ENCODE data around the gene LDLRAD3.

LDLRAD3 gene

GRCh38 chr11:36123336-36124101 is 179.7 kb downstream of the LDLRAD3 start:
- in situ Hi-C loops (cut with MboI; ENCODE audit: low sequenced_read_pairs, unreplicated experiment): no loop called here
- no peak for DNase-seq (ENCODE audit: low spot score)
- TF ChIP-seq CTCF (IDR thresholded peaks at IDR 0.05; ENCODE audit: borderline replicate concordance, control extremely low read depth, extremely low read depth, insufficient read depth, missing control alignments): no peak

DNA sequence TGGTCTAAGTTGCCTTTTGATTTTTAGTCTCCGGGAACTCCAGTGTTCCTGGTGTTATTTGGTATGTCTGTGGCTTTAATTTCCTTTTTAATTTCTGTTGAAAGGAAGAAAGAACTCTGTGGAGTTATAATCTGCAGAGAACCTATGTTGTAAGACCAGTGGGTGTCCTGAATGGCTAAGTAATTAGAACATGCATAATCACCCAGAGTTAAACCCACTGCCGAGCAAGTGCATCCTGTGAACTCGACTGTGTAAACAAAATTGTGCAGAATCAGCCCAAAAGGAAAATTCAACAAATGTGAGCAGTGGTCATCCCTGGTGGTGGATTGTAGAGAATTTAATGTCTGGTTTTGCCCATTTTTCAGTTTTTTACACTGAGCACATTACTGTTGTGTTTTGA is 182.8 kb downstream of the LDLRAD3 start:
- in situ Hi-C loops (cut with MboI; ENCODE audit: low sequenced_read_pairs, unreplicated experiment): no loop called here
- DNase-seq (ENCODE audit: low spot score): no peak
- TF ChIP-seq CTCF (IDR thresholded peaks at IDR 0.05; ENCODE audit: borderline replicate concordance, control extremely low read depth, extremely low read depth, insufficient read depth, missing control alignments): no peak

DNA sequence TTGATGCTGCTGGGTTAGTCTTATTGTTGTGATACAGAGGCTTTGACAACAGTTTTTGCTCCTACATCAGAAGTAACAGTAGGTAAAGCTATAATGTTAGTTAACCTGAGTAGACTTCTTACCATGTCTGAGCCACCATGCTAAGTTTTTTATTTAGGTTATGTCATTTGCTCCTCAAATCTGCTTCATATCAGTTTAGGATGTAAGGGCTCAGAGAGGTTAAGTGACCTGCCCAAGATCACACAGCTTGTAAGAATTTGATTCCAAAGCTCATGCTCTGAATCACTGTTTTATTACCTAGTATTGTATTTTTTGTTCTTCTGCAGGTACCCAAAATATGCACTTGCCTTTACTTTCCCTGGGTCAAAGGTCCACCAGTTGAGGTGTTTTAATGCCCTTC is 183.7 kb downstream of the LDLRAD3 start:
- no peak for TF ChIP-seq CTCF (IDR thresholded peaks at IDR 0.05; ENCODE audit: borderline replicate concordance, control extremely low read depth, extremely low read depth, insufficient read depth, missing control alignments)
- DNase-seq (ENCODE audit: low spot score): no peak
- in situ Hi-C loops (cut with MboI; ENCODE audit: low sequenced_read_pairs, unreplicated experiment): no loop called here

GRCh38 chr11:36129955-36130354 is 186.1 kb downstream of the LDLRAD3 start:
- in situ Hi-C loops (cut with MboI; ENCODE audit: low sequenced_read_pairs, unreplicated experiment): no loop called here
- no peak for TF ChIP-seq CTCF (IDR thresholded peaks at IDR 0.05; ENCODE audit: borderline replicate concordance, control extremely low read depth, extremely low read depth, insufficient read depth, missing control alignments)
- DNase-seq (ENCODE audit: low spot score): no peak

- in situ Hi-C loops (cut with MboI; ENCODE audit: low sequenced_read_pairs, unreplicated experiment): no loop called here
- TF ChIP-seq CTCF (IDR thresholded peaks at IDR 0.05; ENCODE audit: borderline replicate concordance, control extremely low read depth, extremely low read depth, insufficient read depth, missing control alignments): no peak
- DNase-seq (ENCODE audit: low spot score): no peak
These were observed 186.5 kb downstream of the LDLRAD3 start for GRCh38 chr11:36130401-36130800.

GRCh38 chr11:36131721-36132397 is 188.0 kb downstream of the LDLRAD3 start:
- in situ Hi-C loops (cut with MboI; ENCODE audit: low sequenced_read_pairs, unreplicated experiment): no loop called here
- peak; percentile 66 for TF ChIP-seq CTCF (IDR thresholded peaks at IDR 0.05; ENCODE audit: borderline replicate concordance, control extremely low read depth, extremely low read depth, insufficient read depth, missing control alignments)
- DNase-seq (ENCODE audit: low spot score): peak; percentile 57

All from GM13976 (cell line).